HepG2 (cell line): ENCODE results near the gene XPO1. TPM values are rescaled to one million over a fixed set of nuclear protein-coding genes. Genes with fewer than 3 reads are reported as not detected.

Experiments used
- ARID5B ChIP-seq: IDR thresholded peaks from 2 replicates; pipeline ENCODE4 v1.4.0; 2020; ENCODE audit warnings: mild to moderate bottlenecking, missing genetic modification reagents
- CHD4 ChIP-seq: fragments of 200-600 bp; sonication (generic); IDR thresholded peaks from 2 replicates; pipeline ENCODE4 v1.7.0; 2017; ENCODE audit warnings: mild to moderate bottlenecking, low read length, borderline replicate concordance
- CSRNP2 ChIP-seq: sonication (generic); formaldehyde crosslinking; conservative IDR thresholded peaks from 2 replicates; pipeline ENCODE4 v1.8.0; 2022; ENCODE audit warnings: low read depth, missing genetic modification reagents
- ETV5 ChIP-seq: IDR thresholded peaks from 2 replicates; pipeline ENCODE4 v1.6.1; 2018; ENCODE audit warnings: missing biosample characterization, missing genetic modification reagents, inconsistent platforms, borderline replicate concordance
- ETV6 ChIP-seq: sonication (generic); formaldehyde crosslinking; conservative IDR thresholded peaks from 2 replicates; pipeline ENCODE4 v1.4.0; 2020; ENCODE audit warnings: missing genetic modification reagents
- GPBP1L1 ChIP-seq: sonication (generic); formaldehyde crosslinking; IDR thresholded peaks from 2 replicates; pipeline ENCODE4 v1.5.0; 2020; ENCODE audit warnings: mild to moderate bottlenecking, missing genetic modification reagents
- GTF2F1 ChIP-seq: fragments of 150-350 bp; IDR thresholded peaks from 2 replicates; pipeline ENCODE4 v1.6.1; 2014; ENCODE audit warnings: low read length
- HNF4A ChIP-seq: sonication (generic); formaldehyde crosslinking; IDR thresholded peaks from 2 replicates; pipeline ENCODE4 v1.4.0; 2020; ENCODE audit warnings: missing genetic modification reagents
- KLF15 ChIP-seq: sonication (generic); formaldehyde crosslinking; IDR thresholded peaks from 2 replicates; pipeline ENCODE4 v1.8.1; 2023; ENCODE audit warnings: borderline replicate concordance, mild to moderate bottlenecking, inconsistent platforms, missing genetic modification reagents, mixed read lengths
- MIXL1 ChIP-seq: IDR thresholded peaks from 2 replicates; pipeline ENCODE4 v1.6.1; 2016
- NFIB ChIP-seq: sonication (generic); formaldehyde crosslinking; IDR thresholded peaks from 2 replicates; pipeline ENCODE4 v1.9.0; 2021; ENCODE audit warnings: missing genetic modification reagents, mild to moderate bottlenecking, borderline replicate concordance
- RFX3 ChIP-seq: IDR thresholded peaks from 2 replicates; pipeline ENCODE4 v1.6.1; 2016; ENCODE audit warnings: missing biosample characterization, missing genetic modification reagents
- RXRB ChIP-seq: IDR thresholded peaks from 2 replicates; pipeline ENCODE4 v1.6.1; 2016; ENCODE audit warnings: borderline replicate concordance, missing genetic modification reagents, missing compliant biosample characterization
- SOX6 ChIP-seq, 2 experiments: fragments of 450-650 bp in 1 of 2; sonication (generic) in 1 of 2; formaldehyde crosslinking in 1 of 2; IDR thresholded peaks; 2 replicates each; pipeline versions ENCODE4 v1.4.0 to v1.6.1; 2017 to 2020; ENCODE audit warnings: antibody characterized with exemption in 1 of 2, mild to moderate bottlenecking in 1 of 2, missing genetic modification reagents in 1 of 2
- ZBTB42 ChIP-seq: sonication (generic); formaldehyde crosslinking; IDR thresholded peaks from 2 replicates; pipeline ENCODE4 v1.5.0; 2020; ENCODE audit warnings: mild to moderate bottlenecking, missing genetic modification reagents
- ZNF180 ChIP-seq: sonication (generic); formaldehyde crosslinking; IDR thresholded peaks from 2 replicates; pipeline ENCODE4 v1.4.0; 2020; ENCODE audit warnings: low read depth, missing genetic modification reagents, borderline replicate concordance
- ZNF3 ChIP-seq: IDR thresholded peaks from 2 replicates; pipeline ENCODE4 v1.7.0; 2017; ENCODE audit warnings: inconsistent platforms
- ZNF343 ChIP-seq: sonication (generic); formaldehyde crosslinking; IDR thresholded peaks from 2 replicates; pipeline ENCODE4 v1.4.0; 2020; ENCODE audit warnings: mild to moderate bottlenecking, missing genetic modification reagents
- ZNF558 ChIP-seq: sonication (generic); formaldehyde crosslinking; IDR thresholded peaks from 2 replicates; pipeline ENCODE4 v1.9.0; 2022; ENCODE audit warnings: mild to moderate bottlenecking, missing genetic modification reagents, borderline replicate concordance
- ZNF704 ChIP-seq: sonication (generic); formaldehyde crosslinking; IDR thresholded peaks from 2 replicates; pipeline ENCODE4 v1.8.1; 2023; ENCODE audit warnings: mild to moderate bottlenecking, inconsistent platforms, moderate library complexity, missing genetic modification reagents, borderline replicate concordance
- polyA plus RNA-seq, 8 experiments: library from polyadenylated mRNA; depleted of rRNA in 3 of 8; stranded (reverse) in 7 of 8; unstranded in 1 of 8; fragments of >200 nt; fragmentation: Illumina TruSeq in 4 of 8; extraction: Trizol in 4 of 8; gene quantifications; 2 replicates each; pipeline versions ENCODE4 v1.2.1 to v1.2.3, GENCODE V29; 2011 to 2016; ENCODE audit warnings: low read depth in 4 of 8, missing spikeins in 1 of 8, mixed read lengths in 1 of 8; ENCODE audit not compliant: insufficient read depth in 1 of 8
- total RNA-seq, 5 experiments: library from RNA; depleted of rRNA; stranded (reverse); fragments of >200 nt; fragmentation: Illumina TruSeq; extraction: Trizol; gene quantifications; 2 replicates each; pipeline ENCODE4 v1.2.3, GENCODE V29; 2016; ENCODE audit warnings: low read depth in 1 of 5

The XPO1 gene
- total and polyA plus RNA-seq, 2 of the 13 experiments (the other 11 are each of a cell fraction or from before 2014, with no cell fraction given): 67.4 to 212 TPM

- TF ChIP-seq CHD4: 0 out of 2 replicates have a peak, but pooled peaks have one; percentile 43
- no peak for TF ChIP-seq GTF2F1
- no peak for TF ChIP-seq ZNF343 (CRISPR knock-in tag)
- TF ChIP-seq ZNF558 (CRISPR knock-in tag): 0 out of 2 replicates have a peak, but pooled peaks have one; percentile 35
- TF ChIP-seq RFX3 (CRISPR knock-in tag): no peak
- no peak for TF ChIP-seq ARID5B
- TF ChIP-seq ETV6: no peak
- no peak for TF ChIP-seq GPBP1L1 (CRISPR knock-in tag)
- peak; percentile 2; the same call in 1 of the 2 replicates for TF ChIP-seq MIXL1 (CRISPR knock-in tag)
- TF ChIP-seq CSRNP2: no peak
- TF ChIP-seq ETV5: 0 out of 2 replicates have a peak, but pooled peaks have one; percentile 37
- TF ChIP-seq ZNF180 (CRISPR knock-in tag): no peak
- TF ChIP-seq ZBTB42 (CRISPR knock-in tag): no peak
- TF ChIP-seq NFIB (CRISPR knock-in tag): no peak
- TF ChIP-seq HNF4A (CRISPR knock-in tag): no peak
- TF ChIP-seq KLF15 (CRISPR knock-in tag): no peak
- TF ChIP-seq RXRB (CRISPR knock-in tag): no peak
- no peak for TF ChIP-seq SOX6 (IDR thresholded peaks at IDR 0.05)
- TF ChIP-seq SOX6 (CRISPR knock-in tag; IDR thresholded peaks at IDR 0.05): no peak; the same call in 1 of the 2 replicates
- no peak for TF ChIP-seq ZNF3
- TF ChIP-seq ZNF704 (CRISPR knock-in tag): peak; percentile 83
Measured at GRCh38 chr2:61538920-61539520, 864 bp upstream of the XPO1 start (continued).
